Pancreas (tissue), 10 donors: Measurements from ENCODE around the gene MAPK12. TPM values are rescaled to one million over a fixed set of nuclear protein-coding genes. Genes with fewer than 3 reads are reported as not detected.

Experiments
- ATAC-seq, 4 donors: fragments of 200-7000 bp; cut with Tn5 transposase; one replicate each; pipeline versions ENCODE4 v1.8.0 to v1.9.1; 2020; ENCODE audit warnings: mild to moderate bottlenecking in 4 of 4, moderate library complexity in 4 of 4
- DNase-seq, 6 donors: peaks; one replicate each; pipeline ENCODE4 v3.0.0-alpha.2; 2020
- FAIRE-seq: peaks from 2 replicates; lab custom pipeline; 2012; peaks lifted over from hg19 to GRCh38; lab: Jason Lieb, UNC
- H3K27ac ChIP-seq, 4 donors: fragments of 200-600 bp; sonication (generic); 1 replicate in 3 of 4; 2 replicates in 1 of 4; pipeline versions ENCODE4 v1.5.0 to v1.8.0; 2020
- H3K27me3 ChIP-seq, 4 donors: fragments of 200-600 bp; one replicate each; pipeline ENCODE4 v1.8.0; 2021
- H3K36me3 ChIP-seq, 3 donors: fragments of 200-600 bp; sonication (generic) in 1 of 3; one replicate each; pipeline versions ENCODE4 v1.5.0 to v1.8.0; 2020 to 2021
- H3K4me1 ChIP-seq, 3 donors: fragments of 200-600 bp; one replicate each; pipeline ENCODE4 v1.8.0; 2021
- H3K4me3 ChIP-seq, 4 donors: fragments of 200-600 bp; sonication (generic) in 2 of 4; one replicate each; pipeline versions ENCODE4 v1.5.0 to v1.8.0; 2020 to 2021
- H3K9me3 ChIP-seq, 4 donors: fragments of 200-600 bp; one replicate each; pipeline ENCODE4 v1.8.0; 2021
- CTCF ChIP-seq, 4 donors: fragments of 200-600 bp; sonication (generic) in 3 of 4; IDR thresholded peaks; one replicate each; pipeline versions ENCODE4 v1.5.0 to v1.8.0; 2021; ENCODE audit warnings: antibody characterized with exemption in 4 of 4
- WGBS, 2 donors: extraction: QIAGEN DNeasy Blood & Tissue Kit; methylation state at CpG; one replicate each; pipeline ENCODE4 v1.1.7; 2013; 5-methylcytosine and 5-hydroxymethylcytosine counted together
- intact Hi-C, 3 donors: fragments of 100-400 bp; cut with DNase I; formaldehyde crosslinking; loops; one replicate each; pipeline versions ENCODE4 v1.11.1 to v1.14.2; 2022
- polyA plus RNA-seq, 2 donors: library from polyadenylated mRNA; stranded (reverse); fragments of 200-250 nt; gene quantifications; one replicate each; pipeline ENCODE4 v1.2.3, GENCODE V29; 2013
- total RNA-seq, 6 donors: library from RNA; stranded (reverse); fragmentation: NEBNext Ultra II Directional in 4 of 6; extraction: Animal tissue kit (Norgen Biotek cat#: 25700) in 4 of 6; gene quantifications; one replicate each; pipeline versions ENCODE4 v1.2.1 to v1.2.4, GENCODE V29; 2021 to 2023
- donor health status: healthy with polysubstance abuse.
- donor health status: DM: no; HTN: no; CAD: no; lungs with moderate emphysema.
- donor health status: DM: no; HTN: no; CAD: no.
- donor health status: control.
- donor health status: control.
- donor health status: Bipolar disorder and iron deficiency.
- donor health status: DM: yes; HTN: yes; CAD: no.
- donor health status: DM: no; HTN: no; CAD: no.
- donor health status: DM: no; HTN: no; CAD: no.
- donor health status: DM: yes; HTN: yes; CAD: no.

The MAPK12 gene
- total and polyA plus RNA-seq, 8 donors: 0.88 to 19.2 (median 2.4) TPM

- Histone ChIP-seq H3K27ac (no peak overlapping the region), H3K9me3 (no peaks in the 10 kb centered on the region), H3K27me3 (no peaks in the 10 kb centered on the region), H3K4me1 (no peaks in the 10 kb centered on the region), H3K4me3 (no peak overlapping the region), H3K36me3 (peaks cover 0 to 74% (median 39%) of the 10 kb centered on the region in 3 donors)
- no peak for FAIRE-seq
- DNase-seq: peak in 3 of 6 donors; percentile 15 to 79 (median 50)
- ATAC-seq: no peak
- TF ChIP-seq CTCF (IDR thresholded peaks at IDR 0.05): no peak
- 95 to 96% methylated on average over 45 of the region's 45 CpGs for WGBS, 2 donors
- intact Hi-C loops: no loop called here
Observed at GRCh38 chr22:50220603-50221409, 40.7 kb downstream of the MAPK12 start.

DNA sequence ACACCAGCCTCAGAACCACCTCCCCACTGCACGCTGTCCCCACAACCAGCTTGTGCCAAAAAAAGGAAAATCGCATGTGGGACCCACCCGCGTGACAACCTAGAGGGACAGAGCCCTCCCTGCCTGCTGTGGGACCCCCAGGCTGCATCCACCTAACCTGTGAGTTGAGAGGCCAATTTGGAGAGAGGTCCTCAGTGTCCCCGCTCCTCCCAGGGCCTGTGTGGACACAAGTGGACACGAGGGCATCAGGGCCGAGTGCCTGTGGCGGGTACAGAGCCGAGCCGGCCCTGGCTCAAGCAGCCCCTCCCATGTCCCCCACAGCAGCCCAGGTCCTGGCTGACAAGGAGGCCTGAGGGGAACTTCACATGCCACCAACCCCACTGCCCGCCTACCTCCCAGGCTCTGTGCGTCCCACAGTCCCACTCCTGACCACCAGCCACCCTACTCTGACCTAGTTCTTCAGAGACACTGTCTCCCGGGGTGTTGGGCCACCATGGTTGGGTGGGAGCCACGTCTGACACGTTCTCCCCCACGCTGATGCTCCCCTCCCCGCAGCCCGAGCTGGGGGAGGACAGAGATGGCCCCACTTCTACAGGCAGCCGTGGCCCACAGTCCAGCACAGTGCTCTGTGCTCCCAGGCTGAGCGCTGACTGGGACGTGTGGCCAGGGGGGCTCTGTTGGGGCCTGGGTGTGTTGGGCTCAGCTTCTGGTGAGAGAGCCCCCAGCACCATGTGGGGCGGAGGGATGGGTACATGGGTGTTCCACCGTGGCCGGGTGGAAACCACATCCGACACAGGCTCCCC is 41.5 kb downstream of the MAPK12 start:
- WGBS, 2 donors: 87 to 90% methylated on average over 22 to 25 of the region's 25 CpGs
- no peaks in the 10 kb centered on the region for H3K9me3 ChIP-seq
- H3K36me3 ChIP-seq: peaks cover 0 to 77% (median 40%) of the 10 kb centered on the region in 3 donors
- H3K27me3 ChIP-seq: no peaks in the 10 kb centered on the region
- no peak for TF ChIP-seq CTCF (IDR thresholded peaks at IDR 0.05)
- H3K4me3 ChIP-seq: no peak overlapping the region
- no peak overlapping the region for H3K27ac ChIP-seq
- H3K4me1 ChIP-seq: no peaks in the 10 kb centered on the region
- intact Hi-C loops: no loop called here
- DNase-seq: peak in 2 of 6 donors; percentile 15 to 83
- FAIRE-seq: no peak
- ATAC-seq: peak in 2 of 4 donors; percentile 0 to 1

GRCh38 chr22:50218996-50219727 is 42.3 kb downstream of the MAPK12 start:
- 65 to 73% methylated on average over 37 to 42 of the region's 42 CpGs for WGBS, 2 donors
- no peaks in the 10 kb centered on the region for H3K4me1 ChIP-seq
- intact Hi-C loops: no loop called here
- no peaks in the 10 kb centered on the region for H3K27me3 ChIP-seq
- peak; percentile 83 to 98 (median 94) for DNase-seq
- TF ChIP-seq CTCF (IDR thresholded peaks at IDR 0.05): no peak
- peaks cover 0 to 75% (median 40%) of the 10 kb centered on the region in 3 donors for H3K36me3 ChIP-seq
- no peak for FAIRE-seq
- ATAC-seq: peak; percentile 78 to 89 (median 86)
- H3K27ac ChIP-seq: no peak overlapping the region
- H3K9me3 ChIP-seq: no peaks in the 10 kb centered on the region
- no peak overlapping the region for H3K4me3 ChIP-seq

DNA sequence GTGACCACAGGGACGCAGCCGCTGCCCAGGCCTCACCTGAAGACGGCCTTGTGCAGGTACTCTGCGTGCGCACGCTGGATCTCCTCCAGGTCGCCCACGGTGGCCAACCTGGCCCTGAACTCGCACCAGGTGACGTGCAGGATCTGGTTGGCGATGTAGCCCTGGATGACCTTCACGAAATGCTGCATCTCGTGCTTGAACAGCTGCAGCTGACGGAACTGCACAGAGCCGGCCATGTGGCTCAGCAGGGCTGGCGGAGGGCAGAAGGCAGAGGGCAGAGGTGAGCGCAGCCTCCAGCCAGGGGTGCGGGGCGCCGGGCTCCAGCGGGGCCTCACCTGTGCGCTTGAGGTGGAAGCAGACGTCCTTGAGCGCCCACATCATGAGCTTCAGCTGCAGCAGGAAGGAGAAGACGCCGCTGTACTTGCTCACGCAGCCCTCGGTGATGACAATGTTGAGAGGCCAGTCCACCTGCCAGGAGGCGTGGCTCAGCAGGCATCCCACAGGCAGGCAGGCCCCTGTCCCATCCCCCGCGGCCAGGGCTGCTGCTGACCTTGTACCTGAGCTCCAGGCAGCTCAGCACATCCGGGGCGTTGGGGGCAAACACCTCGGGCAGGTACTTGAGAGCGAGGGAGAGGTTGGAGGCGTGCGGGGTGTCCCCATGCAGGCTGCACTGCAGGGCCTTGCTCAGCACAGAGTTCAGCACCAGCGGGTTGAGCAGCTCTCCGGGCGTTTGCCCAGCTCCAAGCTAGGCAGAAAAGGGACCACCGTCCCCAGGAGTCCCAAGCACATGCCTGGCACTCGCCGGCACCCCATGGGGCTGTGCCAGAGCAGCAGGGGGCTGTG is 43.1 kb downstream of the MAPK12 start:
- DNase-seq: peak in 5 of 6 donors; percentile 38 to 87 (median 48)
- intact Hi-C loops: no loop called here

More for the DNA sequence above, 43.1 kb downstream of the MAPK12 start:
- 75 to 79% methylated on average over 42 to 43 of the region's 43 CpGs for WGBS, 2 donors
- no peaks in the 10 kb centered on the region for H3K9me3 ChIP-seq
- TF ChIP-seq CTCF (IDR thresholded peaks at IDR 0.05): no peak
- H3K27me3 ChIP-seq: no peaks in the 10 kb centered on the region
- H3K4me1 ChIP-seq: no peaks in the 10 kb centered on the region
- H3K27ac ChIP-seq: no peak overlapping the region
- H3K36me3 ChIP-seq: peaks cover 0 to 70% (median 42%) of the 10 kb centered on the region in 3 donors
- FAIRE-seq (no peak), ATAC-seq (peak in 3 of 4 donors; percentile 6 to 10 (median 10))
- no peak overlapping the region for H3K4me3 ChIP-seq
